HG03039 (cell line): ENCODE data around the gene ANO3.

Experiments used
- ATAC-seq: cut with Tn5 transposase; IDR thresholded peaks from one replicate; pipeline ENCODE4 v1.9.1; 2021; ENCODE audit warnings: mild to moderate bottlenecking, moderate library complexity; ENCODE audit not compliant: unreplicated experiment

The ANO3 gene

GRCh38 chr11:26700574-26701235 lies 368.8 kb downstream of the ANO3 start:
- no peak for ATAC-seq

- ATAC-seq = no peak
Observed at GRCh38 chr11:26702406-26702805, 370.5 kb downstream of the ANO3 start.

- ATAC-seq = no peak
Observed at GRCh38 chr11:26703411-26704191, 371.7 kb downstream of the ANO3 start.

- no peak for ATAC-seq
Observed at GRCh38 chr11:26704249-26704648, 372.3 kb downstream of the ANO3 start.

- no peak for ATAC-seq
Observed at GRCh38 chr11:26706181-26706580, 374.3 kb downstream of the ANO3 start.

- no peak for ATAC-seq
Observed at GRCh38 chr11:26708736-26709456, 377.0 kb downstream of the ANO3 start.

GRCh38 chr11:26710489-26710888 lies 378.6 kb downstream of the ANO3 start:
- no peak for ATAC-seq

- no peak for ATAC-seq
Observed at GRCh38 chr11:26712497-26712896, 380.6 kb downstream of the ANO3 start.
